Stimulated activated CD8-positive, alpha-beta memory T cell treated with anti-CD3 and anti-CD28 coated beads, Interleukin-15, amount 100 ng/mL, for 4 hours (primary cell): ENCODE results near the gene GIGYF1.
"Not testable (repeated sequence)": the region's sequence is repeated elsewhere in the genome, so short reads cannot be mapped to it uniquely, and the experiment has no call there.

Experiments used
- DNase-seq, 2 donors: peaks; one replicate each; pipeline ENCODE4 v3.0.0-alpha.2; 2020; ENCODE audit warnings: low read depth in 2 of 2

The GIGYF1 gene

GRCh38 chr7:100671353-100672327, 22.4 kb downstream of the GIGYF1 start:
- DNase-seq = no peak

DNA sequence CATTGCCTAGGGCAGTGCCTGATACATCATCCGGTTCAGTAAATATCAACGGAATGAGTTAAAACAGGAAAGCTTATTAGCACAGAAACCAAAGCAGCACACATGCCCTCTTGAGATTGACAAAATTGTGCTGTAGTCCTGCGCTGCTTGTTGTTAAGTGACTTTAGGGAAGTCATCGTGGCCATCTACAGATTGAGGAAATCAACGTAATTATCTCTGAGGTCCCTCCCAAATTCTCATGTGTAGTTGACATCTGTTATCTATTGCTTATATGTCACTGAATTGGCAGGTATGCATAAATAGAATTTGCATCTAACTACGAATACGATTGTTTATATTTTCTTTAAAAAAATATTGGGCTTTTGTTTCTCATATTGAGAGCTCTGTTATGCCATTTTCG, 24.0 kb downstream of the GIGYF1 start:
- DNase-seq = no peak

DNA sequence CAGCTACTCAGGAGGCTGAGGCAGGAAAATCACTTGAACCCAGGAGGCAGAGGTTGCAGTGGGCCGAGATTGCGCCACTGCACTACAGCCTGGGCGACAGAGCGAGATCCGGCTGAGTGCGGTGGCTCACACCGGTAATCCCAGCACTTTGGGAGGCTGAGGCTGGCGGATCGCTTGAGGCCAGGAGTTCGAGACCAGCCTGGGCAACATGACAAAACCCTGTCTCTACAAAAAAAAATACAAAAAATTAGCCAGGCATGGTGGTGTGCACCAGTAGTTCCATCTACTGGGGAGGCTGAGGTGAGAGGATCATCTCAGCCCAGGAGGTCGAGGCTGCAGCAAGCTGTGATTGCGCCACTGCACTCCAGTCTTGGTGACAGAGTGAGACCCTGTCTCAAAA, 24.9 kb downstream of the GIGYF1 start:
- not testable (repeated sequence) for DNase-seq

GRCh38 chr7:100668069-100668449, 26.0 kb downstream of the GIGYF1 start:
- DNase-seq = no peak

DNA sequence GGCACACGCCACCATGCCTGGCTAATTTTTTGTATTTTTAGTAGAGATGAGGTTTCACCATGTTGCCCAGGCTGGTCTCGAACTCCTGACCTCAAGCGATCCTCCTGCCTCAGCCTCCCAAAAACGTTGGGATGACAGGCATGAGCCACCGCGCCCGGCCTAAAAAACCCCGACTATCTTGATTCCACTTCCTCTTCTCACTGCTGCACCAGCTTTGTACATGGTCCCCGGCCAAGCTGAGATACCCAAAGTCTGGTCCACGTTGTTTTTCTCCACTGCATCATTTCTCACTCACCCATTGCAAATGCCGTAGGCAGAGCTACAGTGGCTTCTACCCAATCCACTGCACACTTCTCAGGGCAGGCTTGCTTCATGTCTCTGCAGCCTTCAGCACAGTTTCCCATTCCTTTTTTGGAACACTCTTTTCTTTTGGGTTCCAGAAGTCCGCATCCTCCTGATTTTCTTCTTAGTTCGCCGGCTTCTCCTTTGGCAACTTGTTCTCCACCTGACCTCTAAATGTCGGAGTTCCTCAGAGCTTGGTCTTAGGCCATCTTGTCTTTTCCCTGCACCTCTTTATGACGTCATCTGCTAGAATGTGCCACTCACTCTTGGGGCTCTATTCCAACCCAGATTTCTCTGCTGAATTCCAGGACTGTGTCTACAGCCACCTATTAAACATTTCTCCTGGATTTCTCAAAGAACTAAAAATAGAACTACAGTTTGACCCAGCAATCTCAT, 26.6 kb downstream of the GIGYF1 start:
- DNase-seq = no peak

- DNase-seq = no peak
Measured at GRCh38 chr7:100665168-100665726, 28.8 kb downstream of the GIGYF1 start.

DNA sequence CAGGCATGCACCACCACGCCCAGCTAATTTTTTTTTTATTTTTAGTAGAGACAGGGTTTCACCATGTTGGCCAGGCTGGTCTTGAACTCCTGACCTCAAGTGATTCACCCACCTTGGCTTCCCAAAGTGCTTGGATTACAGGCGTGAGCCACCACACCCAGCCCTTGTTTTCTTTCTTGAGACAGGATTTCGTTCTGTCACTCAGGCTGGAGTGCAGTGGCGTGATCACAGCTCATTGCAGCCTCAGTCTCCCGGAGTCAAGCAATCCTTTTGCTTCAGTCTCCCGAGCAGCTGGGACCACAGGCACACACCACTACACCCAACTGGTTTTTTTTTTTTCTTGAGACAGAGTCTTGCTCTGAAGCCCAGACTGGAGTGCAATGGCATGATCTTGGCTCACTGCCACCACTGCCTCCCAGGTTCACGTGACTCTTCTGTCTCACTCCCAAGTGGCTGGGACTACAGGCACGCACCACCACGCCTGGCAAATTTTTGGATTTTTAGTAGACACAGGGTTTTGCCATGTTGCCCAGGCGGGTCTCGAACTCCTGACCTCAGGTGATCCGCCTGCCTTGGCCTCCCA, 31.8 kb downstream of the GIGYF1 start:
- not testable (repeated sequence) for DNase-seq

DNA sequence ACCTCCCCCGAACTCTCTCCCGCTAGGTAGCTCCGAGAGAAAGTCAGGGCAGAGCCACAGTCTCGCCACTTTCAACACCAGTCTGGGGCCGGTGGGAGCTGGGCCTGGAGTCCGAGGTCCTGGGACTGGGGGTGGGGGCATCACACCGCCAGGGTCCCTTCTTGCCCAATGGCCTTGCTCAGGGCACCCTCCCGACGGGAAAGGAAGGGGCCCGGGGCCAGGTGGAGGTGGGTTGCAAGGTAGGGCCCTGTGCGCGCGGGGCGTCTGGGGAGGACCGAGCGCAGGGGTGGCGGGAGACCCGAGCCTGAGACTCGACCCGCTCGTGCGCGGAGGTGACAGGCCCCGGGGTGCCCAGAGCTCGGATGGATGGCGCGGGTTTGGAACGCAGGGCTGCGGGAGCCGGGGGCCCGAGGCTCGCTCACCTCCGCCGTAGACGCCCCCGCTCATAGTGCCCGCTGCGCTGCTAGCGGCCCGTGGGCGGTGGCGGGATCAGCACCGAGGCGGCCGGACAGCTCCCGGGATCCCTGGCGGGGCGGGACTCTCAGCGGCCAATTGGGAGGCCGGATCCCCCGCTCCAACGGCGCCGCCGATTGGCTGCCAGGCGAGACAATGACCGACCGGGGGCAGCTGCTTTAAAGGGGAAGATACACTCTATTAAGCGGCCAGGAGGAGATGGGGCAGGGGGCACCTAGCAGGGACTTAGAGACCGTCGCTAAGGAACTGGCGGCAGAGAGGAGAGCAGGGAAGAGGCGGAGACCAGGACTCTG, 38.0 kb downstream of the GIGYF1 start, which contains the start of gene ACTL6B:
ACTL6B (minus strand) TSS at position 541 of the 767 bp plus-strand sequence; CDS start at position 447, 94 bp downstream.
- DNase-seq = no peak

GRCh38 chr7:100654908-100655831, 38.9 kb downstream of the GIGYF1 start:
- no peak for DNase-seq

DNA sequence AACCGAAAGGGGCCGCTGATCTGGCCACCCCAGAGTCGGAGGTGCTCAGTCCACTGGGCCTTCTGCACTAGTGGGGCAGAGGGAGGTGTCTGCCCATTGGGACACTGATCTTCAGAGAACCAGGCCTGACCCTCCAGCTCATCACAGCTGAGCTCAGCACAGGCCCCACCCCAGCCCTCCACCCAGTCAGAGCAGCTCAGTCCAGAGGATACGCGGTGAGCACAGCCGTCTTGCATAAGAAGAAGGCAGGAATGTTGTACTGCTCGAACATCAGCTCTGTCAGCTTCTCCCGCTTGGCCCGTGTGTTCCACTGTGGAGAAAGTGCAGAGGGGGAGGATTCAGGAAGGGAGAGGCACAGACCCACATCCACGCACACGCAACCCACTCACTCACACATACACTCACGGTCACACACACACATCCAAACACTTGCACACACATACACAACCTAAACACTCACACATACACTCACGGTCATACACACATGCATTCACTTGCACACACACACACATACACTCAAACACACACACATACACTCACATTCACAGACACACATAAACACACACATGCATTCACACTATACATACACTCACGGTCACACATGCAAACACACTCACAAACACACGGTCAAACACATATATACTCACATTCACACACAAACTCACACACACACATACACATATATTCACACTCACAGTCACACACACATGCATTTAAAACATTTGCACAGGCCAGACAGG, 44.1 kb downstream of the GIGYF1 start:
- DNase-seq = no peak

DNA sequence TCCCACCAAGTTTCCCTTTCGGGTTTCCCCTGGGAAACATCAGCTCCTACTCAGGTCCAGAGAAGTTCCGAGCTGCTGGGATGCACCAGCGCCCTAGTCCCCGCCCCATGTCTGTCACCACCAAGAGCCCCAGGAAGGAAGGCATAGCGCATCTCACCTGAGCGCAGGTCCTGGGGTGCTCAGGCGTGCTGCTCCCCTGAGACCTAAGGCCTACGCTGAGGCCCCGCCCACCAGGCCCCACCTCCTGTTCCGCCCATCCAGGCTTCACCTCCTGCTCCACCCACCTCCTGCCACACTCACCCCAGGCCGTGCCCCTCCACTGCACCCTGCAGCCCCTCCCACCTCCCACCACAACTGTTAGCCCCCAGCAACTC, 51.5 kb downstream of the GIGYF1 start:
- DNase-seq = no peak

DNA sequence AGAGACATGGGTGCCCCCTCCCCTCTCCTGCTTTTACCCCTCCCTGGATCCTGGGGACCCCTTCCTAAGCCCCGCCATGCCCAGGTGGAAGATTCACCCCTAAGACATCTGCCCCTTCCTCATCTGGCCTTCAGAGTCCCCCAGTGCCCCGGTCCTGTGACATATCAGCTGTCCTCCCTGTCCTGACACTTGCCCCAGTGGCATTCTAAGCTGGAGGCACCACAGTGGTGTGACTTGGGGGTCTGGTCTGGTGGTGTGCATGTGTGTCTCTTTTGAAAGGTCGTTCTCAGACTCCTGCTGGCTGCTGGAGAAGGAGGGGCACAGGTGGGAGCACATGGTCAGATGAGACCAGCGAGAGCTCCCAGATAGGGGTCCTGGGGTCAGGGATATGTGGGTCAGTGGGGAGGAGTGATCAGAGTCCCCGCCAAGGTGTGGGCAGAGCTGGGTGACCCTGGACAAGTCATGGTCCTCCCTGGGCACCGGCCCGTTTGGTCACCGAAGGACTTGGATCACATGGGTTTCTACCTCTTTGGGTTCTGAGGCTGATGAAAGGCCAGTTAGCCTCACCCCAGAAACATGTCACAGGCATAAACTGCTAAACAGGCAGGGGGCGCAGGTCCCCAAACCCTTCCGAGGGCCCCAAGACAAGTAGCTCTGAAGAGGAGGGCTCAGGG, 52.1 kb downstream of the GIGYF1 start:
- DNase-seq = no peak

DNA sequence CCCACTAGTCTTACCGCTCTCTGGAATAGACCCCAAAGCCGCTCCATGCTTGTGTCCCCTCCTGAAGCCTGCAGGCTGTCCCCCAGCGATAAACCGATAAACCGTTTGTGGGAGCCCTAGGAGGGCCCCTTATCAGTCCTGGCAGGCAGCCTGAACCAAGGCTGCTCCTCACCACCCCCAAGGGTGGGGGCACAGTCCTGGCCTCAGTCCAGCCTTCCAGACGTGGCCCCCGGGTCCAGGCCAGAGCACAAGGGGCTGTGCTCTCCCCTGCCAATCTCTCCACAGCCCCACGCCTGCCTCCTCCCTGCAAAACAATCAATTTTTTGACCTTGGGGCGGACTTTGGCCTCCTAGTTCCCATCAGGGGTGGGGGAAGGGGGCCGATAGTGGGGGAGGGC, 52.6 kb downstream of the GIGYF1 start, which contains the start of gene TFR2:
TFR2 (minus strand) TSS at position 90 of the 397 bp plus-strand sequence; CDS start at position 47, 43 bp downstream.
- DNase-seq = no peak

GRCh38 chr7:100640517-100641440, 53.3 kb downstream of the GIGYF1 start:
- no peak for DNase-seq

DNA sequence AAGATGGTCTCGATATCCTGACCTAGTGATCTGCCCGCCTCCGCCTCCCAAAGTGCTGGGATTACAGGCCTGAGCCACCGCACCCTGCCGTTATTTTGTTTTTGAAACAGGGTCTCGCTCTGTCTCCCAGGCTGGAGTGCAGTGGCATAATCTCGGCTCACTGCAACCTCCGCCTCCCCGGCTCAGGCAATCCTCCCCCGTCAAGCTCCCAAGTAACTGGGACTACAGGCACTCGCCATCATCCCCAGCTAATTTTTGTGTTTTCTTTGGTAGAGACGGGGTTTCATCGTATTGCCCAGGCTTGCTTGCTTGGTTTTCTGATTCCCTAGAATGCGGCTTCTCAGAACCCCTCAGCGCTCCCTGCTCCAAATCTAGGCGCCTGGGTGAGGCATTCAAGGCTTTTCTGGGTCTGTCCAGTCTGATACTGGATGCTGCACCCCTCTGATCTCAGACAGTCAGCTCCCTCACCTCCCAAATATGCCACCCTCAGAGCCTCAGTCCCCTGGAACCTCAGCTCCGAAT, 54.0 kb downstream of the GIGYF1 start:
- DNase-seq = no peak

- peak in 1 of 2 donors; percentile 17 for DNase-seq
Measured at GRCh38 chr7:100632951-100633717, 60.9 kb downstream of the GIGYF1 start.

DNA sequence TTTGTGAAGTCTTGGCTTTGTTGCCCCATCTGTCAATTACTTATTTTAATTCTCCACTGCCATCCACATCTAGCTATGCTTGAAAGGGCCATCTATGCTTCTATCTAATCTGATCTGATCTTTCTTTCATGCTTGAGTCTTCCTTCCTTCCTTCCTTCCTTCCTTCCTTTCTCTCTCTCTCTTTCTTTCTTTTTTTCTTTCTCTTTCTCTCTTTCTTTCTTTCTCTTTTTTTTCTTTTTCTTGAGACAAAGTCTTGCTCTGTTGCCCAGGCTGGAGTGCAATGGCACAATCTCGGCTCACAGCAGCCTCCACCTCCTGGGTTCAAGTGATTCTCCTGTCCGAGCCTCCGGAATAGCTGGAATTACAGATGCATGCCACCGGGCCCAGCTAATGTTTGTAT, 64.0 kb downstream of the GIGYF1 start:
- no peak for DNase-seq
